Brain microvascular endothelial cell (primary cell): ENCODE measurements around the gene CDC20.
A peak's percentile ranks its signal among the peaks of the same experiment; 100 is the strongest.

Experiments
- DNase-seq: peaks from one replicate; pipeline ENCODE4 v3.0.0-alpha.2; 2020
- H3K27ac ChIP-seq: fragments of 250-450 bp; sonication (Bioruptor Pico); 2 replicates; pipeline ENCODE4 v1.5.1; 2020; ENCODE audit warnings: mild to moderate bottlenecking, moderate library complexity
- H3K27me3 ChIP-seq: fragments of 250-450 bp; sonication (Bioruptor Pico); replicated peaks from 2 replicates; pipeline ENCODE4 v1.5.1; 2020; ENCODE audit warnings: mild to moderate bottlenecking
- H3K36me3 ChIP-seq: fragments of 250-450 bp; sonication (Bioruptor Pico); replicated peaks from 2 replicates; pipeline ENCODE4 v1.5.1; 2020; ENCODE audit warnings: mild to moderate bottlenecking
- H3K4me3 ChIP-seq: 2 replicates; pipeline ENCODE4 v1.5.1; 2011; ENCODE audit warnings: low read depth, mild to moderate bottlenecking, control low read depth, low read length, moderate library complexity
- in situ Hi-C: cut with HindIII; loops from 2 replicates; pipeline ENCODE4 v1.10.0; 2017; ENCODE audit warnings: low sequenced_read_pairs, low pct_ligation_motif_present
- TF ChIP-seq, protein P1 (sequence below): IDR thresholded peaks from 2 replicates; pipeline ENCODE4 v1.5.1; 2011; ENCODE audit warnings: low read depth, mild to moderate bottlenecking, moderate library complexity, low read length, control low read depth, inconsistent platforms; ENCODE audit errors: missing control alignments

Gene CDC20

DNA sequence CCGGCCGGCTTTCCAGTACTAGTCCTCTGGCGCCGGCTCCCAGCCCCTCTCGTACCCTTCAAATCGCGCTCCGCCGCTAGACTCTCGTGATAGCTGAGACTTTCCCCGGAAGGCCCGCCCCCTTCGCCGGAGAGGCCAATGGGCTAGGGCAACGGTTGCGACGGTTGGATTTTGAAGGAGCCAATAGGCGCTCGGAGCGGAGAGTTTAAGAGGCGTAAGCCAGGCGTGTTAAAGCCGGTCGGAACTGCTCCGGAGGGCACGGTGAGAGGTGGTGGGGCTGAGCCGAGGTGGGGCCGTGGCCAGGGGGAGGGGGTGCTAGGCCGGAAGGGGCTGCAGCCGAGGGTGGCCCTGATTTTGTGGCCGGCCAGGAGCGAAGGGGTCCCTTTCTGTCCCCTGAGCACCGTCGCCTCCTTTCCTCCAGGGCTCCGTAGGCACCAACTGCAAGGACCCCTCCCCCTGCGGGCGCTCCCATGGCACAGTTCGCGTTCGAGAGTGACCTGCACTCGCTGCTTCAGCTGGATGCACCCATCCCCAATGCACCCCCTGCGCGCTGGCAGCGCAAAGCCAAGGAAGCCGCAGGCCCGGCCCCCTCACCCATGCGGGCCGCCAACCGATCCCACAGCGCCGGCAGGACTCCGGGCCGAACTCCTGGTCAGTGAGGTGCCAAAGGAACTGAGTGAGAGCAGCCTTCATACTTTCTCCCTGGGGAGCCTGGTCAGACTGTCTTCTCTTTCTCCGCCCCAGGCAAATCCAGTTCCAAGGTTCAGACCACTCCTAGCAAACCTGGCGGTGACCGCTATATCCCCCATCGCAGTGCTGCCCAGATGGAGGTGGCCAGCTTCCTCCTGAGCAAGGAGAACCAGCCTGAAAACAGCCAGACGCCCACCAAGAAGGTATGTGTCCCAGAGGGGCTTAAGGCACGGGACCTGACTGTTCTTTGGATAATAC is at the start of gene CDC20:
Gene CDC20 (plus strand): TSS at position 236 of the 948 bp plus-strand sequence. CDS start 235 bp downstream, at position 471.
- peak; percentile 98 for DNase-seq
- TF ChIP-seq, protein P1, sequence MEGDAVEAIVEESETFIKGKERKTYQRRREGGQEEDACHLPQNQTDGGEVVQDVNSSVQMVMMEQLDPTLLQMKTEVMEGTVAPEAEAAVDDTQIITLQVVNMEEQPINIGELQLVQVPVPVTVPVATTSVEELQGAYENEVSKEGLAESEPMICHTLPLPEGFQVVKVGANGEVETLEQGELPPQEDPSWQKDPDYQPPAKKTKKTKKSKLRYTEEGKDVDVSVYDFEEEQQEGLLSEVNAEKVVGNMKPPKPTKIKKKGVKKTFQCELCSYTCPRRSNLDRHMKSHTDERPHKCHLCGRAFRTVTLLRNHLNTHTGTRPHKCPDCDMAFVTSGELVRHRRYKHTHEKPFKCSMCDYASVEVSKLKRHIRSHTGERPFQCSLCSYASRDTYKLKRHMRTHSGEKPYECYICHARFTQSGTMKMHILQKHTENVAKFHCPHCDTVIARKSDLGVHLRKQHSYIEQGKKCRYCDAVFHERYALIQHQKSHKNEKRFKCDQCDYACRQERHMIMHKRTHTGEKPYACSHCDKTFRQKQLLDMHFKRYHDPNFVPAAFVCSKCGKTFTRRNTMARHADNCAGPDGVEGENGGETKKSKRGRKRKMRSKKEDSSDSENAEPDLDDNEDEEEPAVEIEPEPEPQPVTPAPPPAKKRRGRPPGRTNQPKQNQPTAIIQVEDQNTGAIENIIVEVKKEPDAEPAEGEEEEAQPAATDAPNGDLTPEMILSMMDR: no peak
- Histone ChIP-seq H3K36me3 (peaks cover 23% of the 10 kb centered on the region), H3K27me3 (no peaks in the 10 kb centered on the region), H3K4me3 (peak within 1 kb of the TSS; percentile 80), H3K27ac (peak within 1 kb of the TSS; percentile 57)
- in situ Hi-C loops: no loop called here

DNA sequence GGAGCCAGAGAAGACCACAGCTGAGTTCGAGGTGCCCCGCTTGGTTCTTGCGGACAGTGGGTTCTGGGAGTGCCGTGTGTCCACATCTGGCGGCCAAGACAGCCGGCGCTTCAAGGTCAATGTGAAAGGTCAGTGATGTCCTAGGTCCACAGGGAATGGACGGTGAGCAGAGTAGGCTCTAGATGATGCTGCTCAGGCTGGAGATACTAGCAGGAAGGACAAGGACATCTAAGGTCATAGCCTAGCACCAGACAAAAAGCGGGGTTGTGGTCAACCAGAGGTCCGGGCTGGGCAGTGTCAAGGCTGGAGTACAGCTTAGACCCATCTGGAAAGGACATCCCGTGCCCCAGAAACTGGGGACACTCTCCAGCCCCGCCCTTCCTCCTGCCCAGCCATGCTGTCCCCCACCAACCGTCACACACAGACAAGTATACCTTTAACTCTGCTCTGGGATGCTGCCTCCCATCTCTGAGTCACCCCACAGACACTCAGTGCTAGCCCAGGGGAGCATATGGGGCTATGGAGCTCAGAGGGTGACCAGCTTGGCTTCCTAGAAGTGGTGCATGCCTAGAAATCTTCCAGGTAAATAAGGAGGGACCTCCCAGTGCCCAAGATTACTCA is 49.3 kb upstream of the CDC20 start:
- in situ Hi-C loops: no loop called here
- Histone ChIP-seq H3K4me3 (no peak overlapping the region), H3K27me3 (no peaks in the 10 kb centered on the region), H3K36me3 (no peaks in the 10 kb centered on the region), H3K27ac (no peak overlapping the region)
- TF ChIP-seq, protein P1: no peak
- no peak for DNase-seq

DNA sequence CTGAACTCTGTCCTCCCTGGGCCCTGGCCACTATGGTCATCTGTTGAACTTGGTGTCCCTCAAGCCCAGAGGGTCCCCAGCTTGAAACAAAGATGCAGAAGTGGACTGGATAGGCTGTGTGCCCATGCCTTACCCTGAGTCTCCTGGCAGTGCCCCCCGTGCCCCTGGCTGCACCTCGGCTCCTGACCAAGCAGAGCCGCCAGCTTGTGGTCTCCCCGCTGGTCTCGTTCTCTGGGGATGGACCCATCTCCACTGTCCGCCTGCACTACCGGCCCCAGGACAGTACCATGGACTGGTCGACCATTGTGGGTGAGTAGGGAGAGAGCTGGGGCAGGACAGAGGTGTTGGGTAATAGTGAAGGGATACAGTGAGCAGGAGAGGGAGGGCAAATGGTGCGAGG is 47.3 kb upstream of the CDC20 start:
- TF ChIP-seq, protein P1: no peak
- Histone ChIP-seq H3K4me3 (no peak overlapping the region), H3K36me3 (no peaks in the 10 kb centered on the region), H3K27me3 (no peaks in the 10 kb centered on the region), H3K27ac (no peak overlapping the region)
- DNase-seq: no peak
- in situ Hi-C loops: no loop called here

DNA sequence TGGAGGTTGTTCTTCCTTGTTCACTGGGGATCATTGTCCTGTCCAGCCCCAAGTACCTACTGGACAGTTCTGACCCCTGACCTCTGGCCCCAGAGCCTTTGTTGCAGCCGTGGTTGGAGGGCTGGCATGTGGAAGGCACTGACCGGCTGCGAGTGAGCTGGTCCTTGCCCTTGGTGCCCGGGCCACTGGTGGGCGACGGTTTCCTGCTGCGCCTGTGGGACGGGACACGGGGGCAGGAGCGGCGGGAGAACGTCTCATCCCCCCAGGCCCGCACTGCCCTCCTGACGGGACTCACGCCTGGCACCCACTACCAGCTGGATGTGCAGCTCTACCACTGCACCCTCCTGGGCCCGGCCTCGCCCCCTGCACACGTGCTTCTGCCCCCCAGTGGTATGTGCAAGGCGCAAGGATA is 46.6 kb upstream of the CDC20 start:
- TF ChIP-seq, protein P1: no peak
- H3K4me3 ChIP-seq: no peak overlapping the region
- no peak for DNase-seq
- no peak overlapping the region for H3K27ac ChIP-seq
- in situ Hi-C loops: no loop called here
- H3K27me3 ChIP-seq: no peaks in the 10 kb centered on the region
- H3K36me3 ChIP-seq: no peaks in the 10 kb centered on the region

DNA sequence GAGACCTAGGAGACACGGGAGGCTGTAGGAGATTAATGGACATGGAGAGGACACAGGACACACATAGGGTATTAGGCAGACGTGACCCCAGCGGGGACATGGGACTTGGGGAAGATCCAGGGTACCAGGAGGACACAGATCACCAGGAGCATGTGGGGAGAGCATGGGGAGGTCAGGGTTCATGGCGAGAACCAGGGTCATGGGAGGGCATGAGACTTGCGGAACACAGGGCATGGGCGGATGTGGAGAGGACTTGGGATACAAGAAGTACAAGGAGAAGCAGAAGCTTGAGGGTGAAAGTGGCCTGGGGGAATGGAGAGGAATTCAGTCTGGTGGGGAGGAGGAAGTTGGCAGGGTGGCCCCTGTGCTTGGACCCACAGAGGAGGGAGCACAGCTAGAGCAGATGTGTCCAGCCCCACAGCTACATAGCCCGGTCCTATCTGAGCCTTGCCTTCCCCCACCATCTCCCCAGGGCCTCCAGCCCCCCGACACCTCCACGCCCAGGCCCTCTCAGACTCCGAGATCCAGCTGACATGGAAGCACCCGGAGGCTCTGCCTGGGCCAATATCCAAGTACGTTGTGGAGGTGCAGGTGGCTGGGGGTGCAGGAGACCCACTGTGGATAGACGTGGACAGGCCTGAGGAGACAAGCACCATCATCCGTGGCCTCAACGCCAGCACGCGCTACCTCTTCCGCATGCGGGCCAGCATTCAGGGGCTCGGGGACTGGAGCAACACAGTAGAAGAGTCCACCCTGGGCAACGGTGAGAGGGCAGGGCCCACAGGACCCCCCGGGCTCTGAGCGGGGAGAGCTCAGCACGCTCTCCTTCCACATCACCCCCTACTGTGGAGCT is 45.9 kb upstream of the CDC20 start:
- Histone ChIP-seq H3K27me3 (no peaks in the 10 kb centered on the region), H3K36me3 (no peaks in the 10 kb centered on the region), H3K27ac (no peak overlapping the region), H3K4me3 (no peak overlapping the region)
- DNase-seq: no peak
- TF ChIP-seq, protein P1: no peak
- in situ Hi-C loops: no loop called here
